Measurements from ENCODE around the gene IKZF4.

IKZF4 gene

GRCh38 chr12:56086608-56087007, 65.8 kb downstream of the IKZF4 start:
- no peak for DNase-seq

DNA sequence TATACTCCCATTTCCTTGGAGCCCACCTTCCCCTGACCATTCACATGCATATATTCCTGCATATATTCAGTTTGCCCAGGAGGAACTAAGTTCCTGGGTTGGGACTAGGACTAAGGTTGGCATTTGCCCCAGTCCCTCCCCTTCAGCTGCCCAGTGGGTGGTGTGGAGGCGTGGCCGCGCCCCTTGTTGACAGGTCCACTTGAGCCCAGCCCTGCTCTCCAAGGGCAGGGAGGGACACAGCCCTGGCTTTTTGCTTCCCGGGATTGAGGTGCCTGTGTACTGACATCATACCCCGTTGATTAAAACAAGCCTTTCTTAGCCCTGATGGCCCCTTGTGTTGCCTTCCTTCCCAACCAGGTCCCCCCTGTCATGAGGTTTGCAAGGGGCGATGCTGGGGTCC, 66.4 kb downstream of the IKZF4 start:
- no peak for DNase-seq

All from stimulated activated naive CD4-positive, alpha-beta T cell (primary cell).